ENCODE results near the gene SEC11C. TPM values are rescaled to one million over a fixed set of nuclear protein-coding genes. Genes with fewer than 3 reads are reported as not detected.

SEC11C gene
- total RNA-seq, 1 donor from 2014 or later, result 31.2 TPM

DNA sequence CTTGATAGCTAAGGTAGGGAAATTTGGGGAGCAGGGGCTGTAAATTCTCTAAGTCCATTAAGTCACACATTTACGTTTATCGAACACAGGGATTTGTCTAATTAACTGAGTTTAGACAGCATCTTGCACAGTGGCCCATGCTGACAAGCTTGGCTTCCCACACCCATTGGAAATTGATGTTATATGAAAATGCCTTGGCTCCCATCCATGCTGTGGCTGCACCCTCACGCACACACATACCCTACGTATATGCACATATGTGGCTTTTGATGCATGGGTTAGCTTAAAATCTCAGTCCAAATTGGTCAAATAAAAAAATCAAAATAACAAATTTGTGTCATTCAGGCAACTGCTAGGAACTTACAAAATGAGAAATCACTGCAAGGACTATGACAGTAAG, 37.8 kb downstream of the SEC11C start:
- Mint-ChIP-seq H3K9me3 (ENCODE audit: unreplicated experiment) (peaks cover 20% of the 10 kb centered on the region), H3K27me3 (ENCODE audit: unreplicated experiment) (peaks cover 23% of the 10 kb centered on the region), H3K4me3 (ENCODE audit: unreplicated experiment) (no peak overlapping the region), H3K36me3 (ENCODE audit: unreplicated experiment) (peaks cover 2% of the 10 kb centered on the region), H3K4me1 (ENCODE audit: unreplicated experiment) (peaks cover 4% of the 10 kb centered on the region), H3K27ac (ENCODE audit: unreplicated experiment) (no peak overlapping the region)
- no peak for DNase-seq (ENCODE audit: extremely low spot score, unreplicated experiment)
- TF ChIP-seq, protein P1, sequence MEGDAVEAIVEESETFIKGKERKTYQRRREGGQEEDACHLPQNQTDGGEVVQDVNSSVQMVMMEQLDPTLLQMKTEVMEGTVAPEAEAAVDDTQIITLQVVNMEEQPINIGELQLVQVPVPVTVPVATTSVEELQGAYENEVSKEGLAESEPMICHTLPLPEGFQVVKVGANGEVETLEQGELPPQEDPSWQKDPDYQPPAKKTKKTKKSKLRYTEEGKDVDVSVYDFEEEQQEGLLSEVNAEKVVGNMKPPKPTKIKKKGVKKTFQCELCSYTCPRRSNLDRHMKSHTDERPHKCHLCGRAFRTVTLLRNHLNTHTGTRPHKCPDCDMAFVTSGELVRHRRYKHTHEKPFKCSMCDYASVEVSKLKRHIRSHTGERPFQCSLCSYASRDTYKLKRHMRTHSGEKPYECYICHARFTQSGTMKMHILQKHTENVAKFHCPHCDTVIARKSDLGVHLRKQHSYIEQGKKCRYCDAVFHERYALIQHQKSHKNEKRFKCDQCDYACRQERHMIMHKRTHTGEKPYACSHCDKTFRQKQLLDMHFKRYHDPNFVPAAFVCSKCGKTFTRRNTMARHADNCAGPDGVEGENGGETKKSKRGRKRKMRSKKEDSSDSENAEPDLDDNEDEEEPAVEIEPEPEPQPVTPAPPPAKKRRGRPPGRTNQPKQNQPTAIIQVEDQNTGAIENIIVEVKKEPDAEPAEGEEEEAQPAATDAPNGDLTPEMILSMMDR (IDR thresholded peaks at IDR 0.05), result no peak

DNA sequence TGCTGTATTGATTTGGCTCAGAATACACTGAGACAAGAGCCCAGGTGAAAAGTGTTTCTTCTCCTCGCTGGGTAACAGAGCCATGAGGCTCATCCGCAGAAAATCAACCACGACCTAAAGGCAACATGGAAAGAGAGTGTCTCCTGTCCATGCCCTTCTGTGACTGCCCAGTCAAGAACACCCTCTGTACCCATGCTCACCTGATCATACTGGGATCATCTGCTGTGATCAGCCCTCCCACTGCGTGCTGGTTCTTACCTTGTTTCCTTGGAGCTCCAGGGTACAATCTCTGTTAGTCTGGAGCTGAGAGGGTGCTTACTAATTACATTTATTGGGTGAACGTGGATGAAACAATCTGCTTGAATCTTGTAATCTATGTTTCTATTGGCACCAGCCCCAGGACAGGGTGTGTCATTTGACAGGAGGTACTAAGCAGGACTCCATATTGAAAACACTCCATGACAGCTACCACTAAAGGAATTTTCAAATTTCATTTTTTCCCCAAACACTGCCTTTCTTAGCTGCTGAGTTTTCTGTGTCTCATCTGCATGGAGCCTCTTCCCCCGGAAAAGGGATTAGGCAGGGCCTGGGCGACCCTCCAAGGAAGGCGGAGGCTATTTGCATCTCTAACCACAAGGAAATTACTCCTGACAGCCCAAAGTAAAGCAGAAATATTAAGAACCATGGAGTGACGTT, 40.6 kb downstream of the SEC11C start:
- Mint-ChIP-seq H3K9me3 (ENCODE audit: unreplicated experiment) (no peaks in the 10 kb centered on the region), H3K27me3 (ENCODE audit: unreplicated experiment) (peaks cover 42% of the 10 kb centered on the region), H3K36me3 (ENCODE audit: unreplicated experiment) (no peaks in the 10 kb centered on the region), H3K27ac (ENCODE audit: unreplicated experiment) (no peak overlapping the region), H3K4me1 (ENCODE audit: unreplicated experiment) (peaks cover 7% of the 10 kb centered on the region), H3K4me3 (ENCODE audit: unreplicated experiment) (no peak overlapping the region)
- TF ChIP-seq, protein P1 (IDR thresholded peaks at IDR 0.05), result no peak
- no peak for DNase-seq (ENCODE audit: extremely low spot score, unreplicated experiment)

DNA sequence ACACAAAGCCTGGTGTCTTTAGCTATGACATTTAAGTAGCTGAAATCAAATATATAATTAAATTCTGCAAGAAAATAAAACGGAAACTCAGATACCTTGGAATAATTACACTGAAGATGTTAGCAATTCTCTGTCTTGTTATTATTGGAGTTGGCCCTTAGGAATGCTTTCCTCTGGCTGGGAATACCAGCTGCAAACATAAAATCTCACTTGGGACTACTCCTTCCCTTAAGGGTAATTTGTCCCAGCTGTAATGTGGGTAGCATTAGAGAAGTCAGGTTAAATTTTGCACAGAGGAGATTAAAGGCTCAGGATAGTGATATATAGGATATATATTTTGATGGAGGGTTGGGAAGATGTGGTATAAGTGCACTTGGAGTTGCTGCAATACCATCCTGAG, 43.0 kb downstream of the SEC11C start:
- H3K27me3 Mint-ChIP-seq (ENCODE audit: unreplicated experiment), result peaks cover 43% of the 10 kb centered on the region
- no peak overlapping the region for H3K4me3 Mint-ChIP-seq (ENCODE audit: unreplicated experiment)
- H3K36me3 Mint-ChIP-seq (ENCODE audit: unreplicated experiment), result no peaks in the 10 kb centered on the region
- no peak for DNase-seq (ENCODE audit: extremely low spot score, unreplicated experiment)
- TF ChIP-seq, protein P1 (IDR thresholded peaks at IDR 0.05), result no peak
- H3K27ac Mint-ChIP-seq (ENCODE audit: unreplicated experiment), result no peak overlapping the region
- no peaks in the 10 kb centered on the region for H3K9me3 Mint-ChIP-seq (ENCODE audit: unreplicated experiment)
- peaks cover 7% of the 10 kb centered on the region for H3K4me1 Mint-ChIP-seq (ENCODE audit: unreplicated experiment)

DNA sequence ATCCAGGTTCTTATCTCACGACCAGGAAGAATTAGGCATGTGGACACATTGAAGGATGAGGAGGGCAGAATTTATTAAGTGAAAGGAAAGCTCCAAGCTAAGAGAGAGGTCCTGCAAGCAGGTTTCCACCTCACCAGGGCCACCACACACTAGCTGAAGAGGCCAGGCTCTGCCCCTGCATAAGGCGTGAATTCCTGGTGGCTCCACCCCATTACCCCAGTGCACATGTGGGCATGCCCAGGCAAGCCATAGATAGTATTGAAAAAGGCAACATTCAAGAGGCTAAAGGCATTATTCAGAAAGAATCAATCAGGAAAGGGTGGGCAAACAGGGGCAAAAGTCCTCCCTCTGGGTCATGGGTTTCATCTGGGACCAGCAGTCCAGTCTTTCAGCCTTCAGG, 49.3 kb downstream of the SEC11C start:
- TF ChIP-seq, protein P1 (IDR thresholded peaks at IDR 0.05), result no peak
- Mint-ChIP-seq H3K27me3 (ENCODE audit: unreplicated experiment) (peaks cover 63% of the 10 kb centered on the region), H3K36me3 (ENCODE audit: unreplicated experiment) (no peaks in the 10 kb centered on the region), H3K4me3 (ENCODE audit: unreplicated experiment) (no peak overlapping the region), H3K4me1 (ENCODE audit: unreplicated experiment) (no peaks in the 10 kb centered on the region), H3K27ac (ENCODE audit: unreplicated experiment) (no peak overlapping the region), H3K9me3 (ENCODE audit: unreplicated experiment) (no peaks in the 10 kb centered on the region)
- DNase-seq (ENCODE audit: extremely low spot score, unreplicated experiment), result no peak

DNA sequence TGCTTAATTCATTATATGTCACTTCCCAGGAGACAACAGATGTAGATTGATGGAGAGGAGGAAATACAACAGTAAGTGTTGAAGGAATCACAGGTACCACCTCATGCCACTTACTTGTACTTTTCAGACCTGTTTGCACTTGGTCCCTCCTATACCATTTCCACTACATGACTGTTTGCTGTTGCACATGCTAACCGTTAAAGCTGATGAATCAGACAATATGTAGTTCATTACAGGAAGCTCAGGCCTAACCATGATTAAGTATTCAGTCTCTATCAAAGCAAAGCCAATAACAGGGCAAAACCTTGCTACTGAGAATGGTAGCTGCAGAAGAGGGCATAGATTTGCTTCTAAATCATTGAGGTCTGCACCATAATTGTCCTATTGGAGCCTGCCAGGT, 50.1 kb downstream of the SEC11C start:
- Mint-ChIP-seq H3K4me3 (ENCODE audit: unreplicated experiment) (no peak overlapping the region), H3K9me3 (ENCODE audit: unreplicated experiment) (no peaks in the 10 kb centered on the region), H3K27me3 (ENCODE audit: unreplicated experiment) (peaks cover 62% of the 10 kb centered on the region), H3K36me3 (ENCODE audit: unreplicated experiment) (no peaks in the 10 kb centered on the region), H3K27ac (ENCODE audit: unreplicated experiment) (no peak overlapping the region), H3K4me1 (ENCODE audit: unreplicated experiment) (no peaks in the 10 kb centered on the region)
- no peak for DNase-seq (ENCODE audit: extremely low spot score, unreplicated experiment)
- TF ChIP-seq, protein P1 (IDR thresholded peaks at IDR 0.05), result no peak

Measured in osteocyte (in vitro differentiated cells).